Airway epithelial cell (primary cell): Measurements from ENCODE around the gene C19orf53. TPM values are rescaled to one million over a fixed set of nuclear protein-coding genes. Genes with fewer than 3 reads are reported as not detected.

ENCODE experiments used
- total RNA-seq: library from RNA; depleted of rRNA; stranded (reverse); fragments of >200 nt; gene quantifications from 2 replicates; pipeline ENCODE4 v1.2.3, GENCODE V29; 2015

C19orf53 gene
- total RNA-seq = 183 and 353 TPM in 2 replicates

GRCh38 chr19:13774217-13775191, at the start of gene C19orf53:
Gene C19orf53, plus strand, starts transcription at chr19:13774456. Its CDS starts 22 bp downstream, at chr19:13774478.

GRCh38 chr19:13764101-13764807, 10.0 kb upstream of the C19orf53 start, which contains the start of gene MRI1:
Gene MRI1, plus strand, starts transcription at chr19:13764522. Its CDS starts 67 bp downstream, at chr19:13764589.

GRCh38 chr19:13794757-13795589, 20.7 kb downstream of the C19orf53 start, which contains the start of gene ZSWIM4:
Gene ZSWIM4, plus strand, starts transcription at chr19:13795443. Its CDS starts 206 bp downstream, at chr19:13795649.

Other genes with a start within 250 kb of the C19orf53 start
- gene MRI1, start 9.9 kb upstream of the C19orf53 start, total RNA-seq = 54.7 and 61.5 TPM in 2 replicates
- 6.9 and 7.1 TPM in 2 replicates for gene ZSWIM4, start 21.0 kb downstream of the C19orf53 start, total RNA-seq
- gene NANOS3, start 102.7 kb downstream of the C19orf53 start, total RNA-seq = not detected in 2 replicates
- gene BRME1, start 131.7 kb downstream of the C19orf53 start, total RNA-seq = 0.99 and 5.7 TPM in 2 replicates
- 24.8 and 37.5 TPM in 2 replicates for gene CC2D1A, start 131.7 kb downstream of the C19orf53 start, total RNA-seq
- 2.6 and 7.2 TPM in 2 replicates for gene PODNL1, start 164.0 kb downstream of the C19orf53 start, total RNA-seq
- gene DCAF15, start 178.1 kb downstream of the C19orf53 start, total RNA-seq = 22.8 and 32.9 TPM in 2 replicates
- 4.2 and 5.6 TPM in 2 replicates for gene RFX1, start 231.9 kb downstream of the C19orf53 start, total RNA-seq